Breast epithelium (tissue), 4 donors: ENCODE data around the gene C1orf50. TPM values are rescaled to one million over a fixed set of nuclear protein-coding genes. Genes with fewer than 3 reads are reported as not detected.

ENCODE experiments used
- DNase-seq, 2 donors: peaks; one replicate each; pipeline ENCODE4 v3.0.0-alpha.2; 2019; ENCODE audit warnings: low spot score in 2 of 2
- H3K27ac ChIP-seq, 2 donors: fragments of 200-600 bp; sonication (generic) in 1 of 2; one replicate each; pipeline ENCODE4 v1.5.1; 2016 to 2019; ENCODE audit warnings: mild to moderate bottlenecking in 1 of 2
- H3K27me3 ChIP-seq, 2 donors: fragments of 200-600 bp; sonication (generic) in 1 of 2; one replicate each; pipeline versions ENCODE4 v1.5.1 to v1.6.0; 2017 to 2019; ENCODE audit warnings: control low read depth in 1 of 2, mild to moderate bottlenecking in 1 of 2
- H3K36me3 ChIP-seq: fragments of 200-600 bp; one replicate; pipeline ENCODE4 v1.5.1; 2019
- H3K4me1 ChIP-seq, 2 donors: fragments of 200-600 bp; sonication (generic); one replicate each; pipeline ENCODE4 v1.5.1; 2016 to 2019; ENCODE audit warnings: control low read depth in 1 of 2
- H3K4me3 ChIP-seq, 3 donors: fragments of 200-600 bp; sonication (generic); 1 replicate in 2 of 3; 2 replicates in 1 of 3; pipeline ENCODE4 v1.5.1; 2016 to 2019; ENCODE audit warnings: mild to moderate bottlenecking in 3 of 3, moderate library complexity in 2 of 3
- H3K9me3 ChIP-seq, 2 donors: fragments of 200-600 bp; sonication (generic) in 1 of 2; one replicate each; pipeline ENCODE4 v1.5.1; 2016 to 2019; ENCODE audit warnings: control low read depth in 1 of 2
- CTCF ChIP-seq, 3 donors: fragments of 450-650 bp; IDR thresholded peaks; one replicate each; pipeline ENCODE4 v1.5.1; 2016 to 2017; ENCODE audit warnings: antibody characterized with exemption in 3 of 3, mild to moderate bottlenecking in 3 of 3, moderate library complexity in 3 of 3
- POLR2A ChIP-seq: fragments of 450-650 bp; IDR thresholded peaks from one replicate; pipeline ENCODE4 v1.6.1; 2016; ENCODE audit warnings: antibody characterized with exemption, mild to moderate bottlenecking, moderate library complexity
- POLR2AphosphoS5 ChIP-seq, 3 donors: sonication (generic); formaldehyde crosslinking; IDR thresholded peaks; one replicate each; pipeline ENCODE4 v1.6.1; 2017; ENCODE audit warnings: antibody characterized with exemption in 3 of 3
- intact Hi-C: fragments of 100-400 bp; cut with DNase I; formaldehyde crosslinking; loops from one replicate; pipeline ENCODE4 v1.15.1; 2023; ENCODE audit warnings: low total_unique reads
- total RNA-seq, 3 donors: library from RNA; depleted of rRNA; stranded (reverse); fragments of >200 nt; gene quantifications; one replicate each; pipeline ENCODE4 v1.1.0, GENCODE V29; 2016

Gene C1orf50
- total RNA-seq, 3 donors from 2014 or later = 5.2 to 10.8 (median 6.7) TPM

- intact Hi-C loops = no loop called here
- Histone ChIP-seq H3K36me3 (no peaks in the 10 kb centered on the region), H3K4me1 (no peaks in the 10 kb centered on the region), H3K27me3 (no peaks in the 10 kb centered on the region), H3K9me3 (no peaks in the 10 kb centered on the region), H3K27ac (peak overlapping the region; percentile 31 to 78), H3K4me3 (no peak overlapping the region)
- DNase-seq = peak in 1 of 2 donors; percentile 72
- TF ChIP-seq CTCF (IDR thresholded peaks at IDR 0.05) = no peak
- no peak for TF ChIP-seq POLR2A
- TF ChIP-seq POLR2AphosphoS5 (IDR thresholded peaks at IDR 0.05) = no peak
Measured at GRCh38 chr1:42743317-42744147, 23.5 kb upstream of the C1orf50 start.

GRCh38 chr1:42744148-42744413, 23.0 kb upstream of the C1orf50 start:
- DNase-seq = no peak
- Histone ChIP-seq H3K4me3 (no peak overlapping the region), H3K27me3 (no peaks in the 10 kb centered on the region), H3K36me3 (no peaks in the 10 kb centered on the region), H3K9me3 (no peaks in the 10 kb centered on the region), H3K4me1 (no peaks in the 10 kb centered on the region), H3K27ac (peak overlapping the region in 1 of 2 donors; percentile 31)
- TF ChIP-seq POLR2AphosphoS5 (IDR thresholded peaks at IDR 0.05) = no peak
- TF ChIP-seq CTCF (IDR thresholded peaks at IDR 0.05) = no peak
- TF ChIP-seq POLR2A = no peak
- intact Hi-C loops = no loop called here

GRCh38 chr1:42745851-42746250, 21.2 kb upstream of the C1orf50 start:
- no peak for DNase-seq
- Histone ChIP-seq H3K27ac (no peak overlapping the region), H3K27me3 (no peaks in the 10 kb centered on the region), H3K36me3 (no peaks in the 10 kb centered on the region), H3K4me3 (no peak overlapping the region), H3K4me1 (no peaks in the 10 kb centered on the region), H3K9me3 (no peaks in the 10 kb centered on the region)
- intact Hi-C loops = no loop called here
- TF ChIP-seq POLR2AphosphoS5 (IDR thresholded peaks at IDR 0.05) = no peak
- TF ChIP-seq CTCF (IDR thresholded peaks at IDR 0.05) = no peak
- no peak for TF ChIP-seq POLR2A

GRCh38 chr1:42746436-42747105, 20.5 kb upstream of the C1orf50 start:
- DNase-seq = no peak
- H3K4me1 ChIP-seq = no peaks in the 10 kb centered on the region
- intact Hi-C loops = no loop called here
- no peaks in the 10 kb centered on the region for H3K36me3 ChIP-seq
- no peak overlapping the region for H3K27ac ChIP-seq
- no peak overlapping the region for H3K4me3 ChIP-seq
- no peak for TF ChIP-seq CTCF (IDR thresholded peaks at IDR 0.05)
- no peak for TF ChIP-seq POLR2A
- no peak for TF ChIP-seq POLR2AphosphoS5 (IDR thresholded peaks at IDR 0.05)
- no peaks in the 10 kb centered on the region for H3K27me3 ChIP-seq
- H3K9me3 ChIP-seq = no peaks in the 10 kb centered on the region

GRCh38 chr1:42747125-42747524, 19.9 kb upstream of the C1orf50 start:
- H3K27ac ChIP-seq = no peak overlapping the region
- no peaks in the 10 kb centered on the region for H3K27me3 ChIP-seq
- no peaks in the 10 kb centered on the region for H3K4me1 ChIP-seq
- no peak for DNase-seq
- no peak for TF ChIP-seq POLR2A
- peak in 2 of 3 donors; percentile 33 to 51 for TF ChIP-seq CTCF (IDR thresholded peaks at IDR 0.05)
- H3K9me3 ChIP-seq = no peaks in the 10 kb centered on the region
- peaks cover 2% of the 10 kb centered on the region for H3K36me3 ChIP-seq
- intact Hi-C loops = no loop called here
- H3K4me3 ChIP-seq = no peak overlapping the region
